HepG2 (cell line): ENCODE results near the gene DHRS11. TPM values are rescaled to one million over a fixed set of nuclear protein-coding genes. Genes with fewer than 3 reads are reported as not detected.

Experiments
- ATAC-seq: fragments of 200-7000 bp; cut with Tn5 transposase; 3 replicates; pipeline ENCODE4 v1.9.1; 2020; ENCODE audit warnings: mild to moderate bottlenecking, moderate library complexity
- BruUV-seq: library from RNA; stranded (reverse); fragments of 400-500 nt; replicated peaks from 2 replicates; lab custom pipeline; 2021; lab: Mats Ljungman, UMichigan
- CTCF ChIA-PET: fragments of 300-600 bp; formaldehyde crosslinking; extraction: SDS; loops from one replicate; lab custom pipeline; 2021; ENCODE audit warnings: low total read pairs, inconsistent platforms, low intra/inter-chr PET ratio; lab: Yijun Ruan, JAX
- POLR2A ChIA-PET: fragments of 350-600 bp; sonication (Branson Sonifier 250); formaldehyde crosslinking; loops from one replicate; lab custom pipeline; 2020; ENCODE audit warnings: antibody characterized with exemption, inconsistent platforms; lab: Yijun Ruan, JAX
- DNase-seq: peaks from one replicate; pipeline ENCODE4 v3.0.0-alpha.2; 2015; ENCODE audit warnings: low spot score
- FAIRE-seq: peaks from 3 replicates; lab custom pipeline; 2011; peaks lifted over from hg19 to GRCh38; lab: Jason Lieb, UNC
- H2AFZ ChIP-seq: one replicate; pipeline ENCODE4 v1.6.1; 2011; ENCODE audit warnings: low read length, inconsistent platforms
- H3K27ac ChIP-seq: fragments of 300-600 bp; 3 replicates; pipeline ENCODE4 v1.8.0; 2011; ENCODE audit warnings: mixed run types, mild to moderate bottlenecking, mixed read lengths, low read length, inconsistent platforms; ENCODE audit not compliant: insufficient read depth; ENCODE audit errors: extremely low read length
- H3K27me3 ChIP-seq, 2 experiments: fragments of 200-600 bp in 1 of 2; 2 replicates in 1 of 2; 3 replicates in 1 of 2; pipeline versions ENCODE4 v1.6.0 to v1.8.0; 2011; ENCODE audit warnings: low read length in 2 of 2, mild to moderate bottlenecking in 2 of 2, moderate library complexity in 2 of 2, inconsistent platforms in 1 of 2; ENCODE audit not compliant: insufficient read depth in 2 of 2, control insufficient read depth in 1 of 2
- H3K36me3 ChIP-seq, 2 experiments: fragments of 200-600 bp in 1 of 2; replicated peaks in 1 of 2; 2 replicates in 1 of 2; 3 replicates in 1 of 2; pipeline versions ENCODE4 v1.5.1 to v1.8.0; 2011; ENCODE audit warnings: low read length in 2 of 2, inconsistent platforms in 1 of 2; ENCODE audit not compliant: insufficient read depth in 2 of 2, control insufficient read depth in 1 of 2
- H3K4me1 ChIP-seq: 2 replicates; pipeline ENCODE4 v1.5.1; 2012; ENCODE audit warnings: low read length, inconsistent platforms; ENCODE audit not compliant: insufficient read depth
- H3K4me2 ChIP-seq: 2 replicates; pipeline ENCODE4 v1.6.0; 2011; ENCODE audit warnings: low read depth, low read length, inconsistent platforms
- H3K4me3 ChIP-seq, 3 experiments: fragments of 200-600 bp in 1 of 3; sonication (generic), shearing (Covaris generic) in 1 of 3; replicated peaks in 1 of 3; 2 replicates each; pipeline ENCODE4 v1.5.1; 2011 to 2016; ENCODE audit warnings: low read length in 3 of 3, inconsistent platforms in 2 of 3, low read depth in 2 of 3, mild to moderate bottlenecking in 2 of 3, control low read depth in 1 of 3, mixed read lengths in 1 of 3; ENCODE audit not compliant: insufficient read depth in 1 of 3
- H3K79me2 ChIP-seq: one replicate; pipeline ENCODE4 v1.6.1; 2011; ENCODE audit warnings: low read length, inconsistent platforms; ENCODE audit not compliant: insufficient read depth
- H3K9ac ChIP-seq: 2 replicates; pipeline ENCODE4 v1.6.0; 2011; ENCODE audit warnings: mild to moderate bottlenecking, low read depth, low read length, inconsistent platforms; ENCODE audit not compliant: insufficient read depth
- H3K9me3 ChIP-seq: 2 replicates; pipeline ENCODE4 v1.5.1; 2012; ENCODE audit warnings: mild to moderate bottlenecking, low read length
- H4K20me1 ChIP-seq: 2 replicates; pipeline ENCODE4 v1.6.0; 2011; ENCODE audit warnings: inconsistent platforms, mild to moderate bottlenecking, low read length, moderate library complexity; ENCODE audit not compliant: insufficient read depth
- CTCF ChIP-seq: sonication (generic); formaldehyde crosslinking; IDR thresholded peaks from 2 replicates; pipeline ENCODE4 v1.5.0; 2020; ENCODE audit warnings: mild to moderate bottlenecking, missing genetic modification reagents, moderate library complexity
- HOXD1 ChIP-seq: sonication (generic); formaldehyde crosslinking; IDR thresholded peaks from 2 replicates; pipeline ENCODE4 v1.5.0; 2020; ENCODE audit warnings: missing genetic modification reagents
- KAT7 ChIP-seq: IDR thresholded peaks from 2 replicates; pipeline ENCODE4 v1.6.1; 2018; ENCODE audit warnings: borderline replicate concordance, missing compliant biosample characterization
- KDM2A ChIP-seq: sonication (generic); formaldehyde crosslinking; IDR thresholded peaks from 2 replicates; pipeline ENCODE4 v1.4.0; 2020; ENCODE audit warnings: low read depth, missing genetic modification reagents, borderline replicate concordance
- MNT ChIP-seq: fragments of 450-650 bp; IDR thresholded peaks from 2 replicates; pipeline ENCODE4 v1.6.1; 2016
- PRDM15 ChIP-seq: sonication (generic); formaldehyde crosslinking; IDR thresholded peaks from 2 replicates; pipeline ENCODE4 v1.4.0; 2020; ENCODE audit warnings: missing genetic modification reagents
- PTBP1 ChIP-seq: fragments of 200-400 bp; formaldehyde crosslinking; IDR thresholded peaks from 2 replicates; pipeline ENCODE4 v1.6.1; 2018; ENCODE audit warnings: low read length, low read depth; ENCODE audit not compliant: poor library complexity, severe bottlenecking
- STAT5B ChIP-seq: sonication (generic); formaldehyde crosslinking; IDR thresholded peaks from 2 replicates; pipeline ENCODE4 v1.4.0; 2020; ENCODE audit warnings: missing genetic modification reagents
- THRA ChIP-seq: sonication (generic); formaldehyde crosslinking; IDR thresholded peaks from 2 replicates; pipeline ENCODE4 v1.4.0; 2020; ENCODE audit warnings: missing genetic modification reagents, borderline replicate concordance
- ZNF333 ChIP-seq: sonication (generic); formaldehyde crosslinking; IDR thresholded peaks from 2 replicates; pipeline ENCODE4 v1.4.0; 2020; ENCODE audit warnings: mild to moderate bottlenecking, missing genetic modification reagents, borderline replicate concordance
- ZNF670 ChIP-seq: sonication (generic); formaldehyde crosslinking; IDR thresholded peaks from 2 replicates; pipeline ENCODE4 v1.8.0; 2022; ENCODE audit warnings: mild to moderate bottlenecking, missing genetic modification reagents, borderline replicate concordance
- ZNF737 ChIP-seq: sonication (generic); formaldehyde crosslinking; IDR thresholded peaks from 2 replicates; pipeline ENCODE4 v1.5.0; 2020; ENCODE audit warnings: missing genetic modification reagents, mild to moderate bottlenecking, borderline replicate concordance
- ZNF816 ChIP-seq: sonication (generic); formaldehyde crosslinking; IDR thresholded peaks from 2 replicates; pipeline ENCODE4 v1.8.0; 2022; ENCODE audit warnings: missing genetic modification reagents, mild to moderate bottlenecking, borderline replicate concordance
- WGBS: methylation state at CpG from one replicate; pipeline ENCODE4 v1.1.6; 2017; ENCODE audit warnings: low lambda C conversion rate; 5-methylcytosine and 5-hydroxymethylcytosine counted together
- in situ Hi-C: cut with HindIII; loops from 2 replicates; pipeline ENCODE4 v1.10.0; 2017; ENCODE audit warnings: low pct_unique_long_range_greater_than_20kb; ENCODE audit not compliant: extremely low pct_ligation_motif_present
- intact Hi-C: fragments of 100-400 bp; cut with micrococcal nuclease; formaldehyde crosslinking; loops from one replicate; pipeline ENCODE4 v1.10.0; 2022; ENCODE audit not compliant: unreplicated experiment
- polyA plus RNA-seq, 8 experiments: library from polyadenylated mRNA; depleted of rRNA in 3 of 8; stranded (reverse) in 7 of 8; unstranded in 1 of 8; fragments of >200 nt; fragmentation: Illumina TruSeq in 4 of 8; extraction: Trizol in 4 of 8; gene quantifications; 2 replicates each; pipeline versions ENCODE4 v1.2.1 to v1.2.3, GENCODE V29; 2011 to 2016; ENCODE audit warnings: low read depth in 4 of 8, missing spikeins in 1 of 8, mixed read lengths in 1 of 8; ENCODE audit not compliant: insufficient read depth in 1 of 8
- total RNA-seq, 5 experiments: library from RNA; depleted of rRNA; stranded (reverse); fragments of >200 nt; fragmentation: Illumina TruSeq; extraction: Trizol; gene quantifications; 2 replicates each; pipeline ENCODE4 v1.2.3, GENCODE V29; 2016; ENCODE audit warnings: low read depth in 1 of 5

Gene DHRS11
- total and polyA plus RNA-seq, 2 of the 13 experiments (the other 11 are each of a cell fraction or from before 2014, with no cell fraction given): 28.4 to 41.9 TPM

GRCh38 chr17:36544044-36544306 lies 47.7 kb upstream of the DHRS11 start:
- H2AFZ ChIP-seq: no peak overlapping the region
- no peak for FAIRE-seq
- ATAC-seq: no peak
- H3K9ac ChIP-seq: peak overlapping the region; percentile 100
- in situ Hi-C loops (no loop called here), intact Hi-C loops (loop anchor here (5.0 kb wide), 1 partner anchor 57 kb away; the partner anchor contains the start of gene ZNHIT3)
- H3K4me2 ChIP-seq: peak overlapping the region; percentile 95
- BruUV-seq: no TSS peak
- no peaks in the 10 kb centered on the region; a peak in 1 of 5 replicates for H3K36me3 ChIP-seq
- ChIA-PET CTCF (no interaction called here), POLR2A (interaction anchor here (0.7 to 4.2 kb wide), 4 partner anchors 9 to 130 kb away, joined by 3 to 107 read pairs (median 48); partner anchors contain the start of genes DHRS11, MRM1, MYO19 and PIGW)
- peaks cover 31% of the 10 kb centered on the region for H4K20me1 ChIP-seq
- peak overlapping the region; percentile 100 for H3K27ac ChIP-seq
- H3K4me3 ChIP-seq: peak overlapping the region; percentile 88 to 100 (median 93)
- peak; percentile 14 for DNase-seq
- peaks cover 0 to 5% of the 10 kb centered on the region in 2 experiments; a peak in 1 of 5 replicates for H3K27me3 ChIP-seq
- WGBS: 3% methylated on average over 7 of the region's 10 CpGs
- peaks cover 33% of the 10 kb centered on the region for H3K4me1 ChIP-seq
- H3K79me2 ChIP-seq: peaks cover 42% of the 10 kb centered on the region
- no peaks in the 10 kb centered on the region for H3K9me3 ChIP-seq
- TF ChIP-seq HOXD1 (CRISPR knock-in tag): 0 out of 2 replicates have a peak, but pooled peaks have one; percentile 3
- TF ChIP-seq ZNF816: 0 out of 2 replicates have a peak, but pooled peaks have one; percentile 57
- no peak for TF ChIP-seq MNT
- no peak for TF ChIP-seq PTBP1
- TF ChIP-seq PRDM15 (CRISPR knock-in tag): peak; percentile 20; the same call in 1 of the 2 replicates
- 0 out of 2 replicates have a peak, but pooled peaks have one; percentile 29 for TF ChIP-seq ZNF670 (CRISPR knock-in tag)
- TF ChIP-seq KDM2A (CRISPR knock-in tag): peak; percentile 17; the same call in 1 of the 2 replicates
- peak; percentile 3; the same call in 1 of the 2 replicates for TF ChIP-seq THRA (CRISPR knock-in tag)
- 0 out of 2 replicates have a peak, but pooled peaks have one; percentile 11 for TF ChIP-seq ZNF333
- TF ChIP-seq ZNF737 (CRISPR knock-in tag): 0 out of 2 replicates have a peak, but pooled peaks have one; percentile 10
- 0 out of 2 replicates have a peak, but pooled peaks have one; percentile 10 for TF ChIP-seq KAT7 (CRISPR knock-in tag)
- TF ChIP-seq STAT5B (CRISPR knock-in tag): no peak
- TF ChIP-seq CTCF (CRISPR knock-in tag): 0 out of 2 replicates have a peak, but pooled peaks have one; percentile 6
